Activated B cell treated with CpG ODN at 0.5 μM for 24 hours (primary cell): ENCODE results near the gene ZNF296. TPM values are rescaled to one million over a fixed set of nuclear protein-coding genes. Genes with fewer than 3 reads are reported as not detected.

ENCODE experiments used
- ATAC-seq: fragments of 200-7000 bp; cut with Tn5 transposase; one replicate; pipeline ENCODE4 v1.10.0; 2021; ENCODE audit warnings: low read depth, mild to moderate bottlenecking, moderate library complexity
- CTCF ChIA-PET: fragments of 350-600 bp; sonication (Branson Sonifier 250); formaldehyde crosslinking; loops from one replicate; lab custom pipeline; 2021; ENCODE audit warnings: antibody characterized with exemption; lab: Charles Lee
- POLR2A ChIA-PET: fragments of 350-600 bp; sonication (Branson Sonifier 250); formaldehyde crosslinking; loops from one replicate; lab custom pipeline; 2021; ENCODE audit warnings: antibody characterized with exemption; lab: Charles Lee
- DNase-seq: peaks from one replicate; pipeline ENCODE4 v3.0.0; 2022
- H3K27ac Mint-ChIP-seq: one replicate; pipeline ENCODE4 v1.8.0; 2020; ENCODE audit warnings: mixed read lengths
- H3K27me3 Mint-ChIP-seq: one replicate; pipeline ENCODE4 v1.8.0; 2021; ENCODE audit warnings: mixed read lengths
- H3K36me3 Mint-ChIP-seq: one replicate; pipeline ENCODE4 v1.8.0; 2021; ENCODE audit warnings: low read depth, mixed read lengths
- H3K4me1 Mint-ChIP-seq: one replicate; pipeline ENCODE4 v1.8.0; 2021; ENCODE audit warnings: mixed read lengths
- H3K4me3 Mint-ChIP-seq: one replicate; pipeline ENCODE4 v1.8.0; 2020; ENCODE audit warnings: mild to moderate bottlenecking, mixed read lengths
- H3K9me3 Mint-ChIP-seq: one replicate; pipeline ENCODE4 v1.8.0; 2020; ENCODE audit warnings: mixed read lengths
- intact Hi-C: fragments of 100-400 bp; cut with micrococcal nuclease; formaldehyde crosslinking; loops from one replicate; pipeline ENCODE4 v1.15.1; 2024
- total RNA-seq: library from RNA; stranded (reverse); gene quantifications from 2 replicates; pipeline ENCODE4 v1.2.3, GENCODE V29; 2022
- TF ChIP-seq, protein P1 (sequence below): fragments of 200-600 bp; IDR thresholded peaks from one replicate; pipeline ENCODE4 v1.8.0; 2022; ENCODE audit warnings: antibody characterized with exemption, mild to moderate bottlenecking

The ZNF296 gene
- total RNA-seq, 1 donor from 2014 or later = 27.8 TPM

DNA sequence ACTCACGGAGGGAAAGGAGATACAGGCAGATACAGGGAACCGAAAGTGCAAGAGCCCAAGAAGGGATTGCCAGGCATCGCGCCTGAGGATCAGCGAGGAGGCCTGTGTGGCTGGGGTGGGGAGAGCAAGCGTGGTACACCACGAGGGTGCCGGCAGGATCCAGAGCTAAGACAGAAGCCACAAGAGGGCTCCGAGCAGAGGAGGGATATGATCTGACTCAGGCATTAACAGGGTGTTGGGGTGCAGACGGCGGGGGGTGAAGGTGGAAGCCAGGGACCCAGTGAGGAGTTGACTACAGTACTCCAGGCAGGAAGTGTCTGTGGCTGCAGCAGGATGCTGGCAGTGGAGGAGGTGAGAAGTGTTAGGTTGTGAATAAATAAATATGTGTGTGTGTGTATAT, 11.3 kb upstream of the ZNF296 start:
- ChIA-PET CTCF (no interaction called here), POLR2A (interaction anchor here (1.1 kb wide), 1 partner anchor 91 kb away, joined by 5 read pairs; the partner anchor contains the start of genes BLOC1S3 and TRAPPC6A)

DNA sequence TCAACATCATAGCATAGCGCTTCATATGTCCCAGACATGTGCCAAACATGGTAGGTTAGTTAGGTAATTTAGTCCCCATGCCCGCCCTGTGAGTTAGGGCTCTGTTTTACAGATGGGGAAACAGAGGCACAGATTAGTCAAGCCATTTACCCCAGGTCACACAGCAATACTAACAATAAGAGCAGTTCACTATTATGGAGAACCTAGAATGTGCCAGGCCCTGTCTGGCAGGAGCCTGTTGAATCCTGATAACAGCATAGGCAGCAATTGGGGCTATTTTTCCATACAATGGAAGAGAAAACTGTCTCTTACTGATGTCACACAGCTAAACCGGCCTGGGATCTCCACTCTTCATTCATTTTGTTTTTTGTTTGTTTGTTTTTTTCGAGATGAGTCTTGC, 10.2 kb upstream of the ZNF296 start:
- H3K27ac Mint-ChIP-seq = no peak overlapping the region
- intact Hi-C loops = no loop called here
- TF ChIP-seq, protein P1, sequence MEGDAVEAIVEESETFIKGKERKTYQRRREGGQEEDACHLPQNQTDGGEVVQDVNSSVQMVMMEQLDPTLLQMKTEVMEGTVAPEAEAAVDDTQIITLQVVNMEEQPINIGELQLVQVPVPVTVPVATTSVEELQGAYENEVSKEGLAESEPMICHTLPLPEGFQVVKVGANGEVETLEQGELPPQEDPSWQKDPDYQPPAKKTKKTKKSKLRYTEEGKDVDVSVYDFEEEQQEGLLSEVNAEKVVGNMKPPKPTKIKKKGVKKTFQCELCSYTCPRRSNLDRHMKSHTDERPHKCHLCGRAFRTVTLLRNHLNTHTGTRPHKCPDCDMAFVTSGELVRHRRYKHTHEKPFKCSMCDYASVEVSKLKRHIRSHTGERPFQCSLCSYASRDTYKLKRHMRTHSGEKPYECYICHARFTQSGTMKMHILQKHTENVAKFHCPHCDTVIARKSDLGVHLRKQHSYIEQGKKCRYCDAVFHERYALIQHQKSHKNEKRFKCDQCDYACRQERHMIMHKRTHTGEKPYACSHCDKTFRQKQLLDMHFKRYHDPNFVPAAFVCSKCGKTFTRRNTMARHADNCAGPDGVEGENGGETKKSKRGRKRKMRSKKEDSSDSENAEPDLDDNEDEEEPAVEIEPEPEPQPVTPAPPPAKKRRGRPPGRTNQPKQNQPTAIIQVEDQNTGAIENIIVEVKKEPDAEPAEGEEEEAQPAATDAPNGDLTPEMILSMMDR = no peak
- CTCF ChIA-PET = no interaction called here
- ATAC-seq (no peak), DNase-seq (no peak)
- H3K36me3 Mint-ChIP-seq = peaks cover 44% of the 10 kb centered on the region
- H3K4me3 Mint-ChIP-seq = no peak overlapping the region
- POLR2A ChIA-PET = no interaction called here
- H3K9me3 Mint-ChIP-seq = no peaks in the 10 kb centered on the region
- H3K27me3 Mint-ChIP-seq = no peaks in the 10 kb centered on the region
- peaks cover 20% of the 10 kb centered on the region for H3K4me1 Mint-ChIP-seq

More for the DNA sequence above, 11.3 kb upstream of the ZNF296 start:
- Mint-ChIP-seq H3K4me3 (no peak overlapping the region), H3K4me1 (peaks cover 22% of the 10 kb centered on the region), H3K9me3 (no peaks in the 10 kb centered on the region), H3K36me3 (peaks cover 39% of the 10 kb centered on the region), H3K27ac (peak overlapping the region; percentile 71), H3K27me3 (no peaks in the 10 kb centered on the region)
- ATAC-seq (no peak), DNase-seq (no peak)
- intact Hi-C loops = no loop called here
- TF ChIP-seq, protein P1 = no peak

DNA sequence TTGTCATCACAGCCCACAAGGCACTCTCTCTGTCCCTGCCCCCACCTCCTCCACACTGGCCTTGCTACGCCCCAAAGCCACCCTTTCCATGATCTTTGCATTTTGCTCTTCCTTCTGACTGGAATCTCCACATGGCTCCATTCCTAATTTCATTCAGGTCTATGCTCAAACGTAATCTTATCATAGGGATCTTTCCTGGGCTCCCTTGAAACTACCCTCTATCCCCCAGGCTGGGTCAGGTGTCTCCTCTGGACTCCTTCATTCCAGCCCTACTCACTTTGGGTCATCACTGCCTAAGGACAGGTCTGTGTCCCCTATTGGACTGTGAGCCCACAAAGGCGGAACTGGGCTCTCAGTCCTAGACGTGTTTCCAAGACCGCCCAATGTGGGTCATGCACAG, 5.9 kb upstream of the ZNF296 start:
- ATAC-seq (no peak), DNase-seq (no peak)
- ChIA-PET POLR2A (interaction anchor here (3.4 kb wide), 1 partner anchor 81 kb away, joined by 11 read pairs; the partner anchor contains the start of gene RELB), CTCF (no interaction called here)
- Mint-ChIP-seq H3K4me1 (peaks cover 42% of the 10 kb centered on the region), H3K27ac (no peak overlapping the region), H3K4me3 (peak overlapping the region; percentile 36), H3K27me3 (no peaks in the 10 kb centered on the region), H3K36me3 (peaks cover 37% of the 10 kb centered on the region), H3K9me3 (no peaks in the 10 kb centered on the region)
- TF ChIP-seq, protein P1 = no peak
- intact Hi-C loops = no loop called here

DNA sequence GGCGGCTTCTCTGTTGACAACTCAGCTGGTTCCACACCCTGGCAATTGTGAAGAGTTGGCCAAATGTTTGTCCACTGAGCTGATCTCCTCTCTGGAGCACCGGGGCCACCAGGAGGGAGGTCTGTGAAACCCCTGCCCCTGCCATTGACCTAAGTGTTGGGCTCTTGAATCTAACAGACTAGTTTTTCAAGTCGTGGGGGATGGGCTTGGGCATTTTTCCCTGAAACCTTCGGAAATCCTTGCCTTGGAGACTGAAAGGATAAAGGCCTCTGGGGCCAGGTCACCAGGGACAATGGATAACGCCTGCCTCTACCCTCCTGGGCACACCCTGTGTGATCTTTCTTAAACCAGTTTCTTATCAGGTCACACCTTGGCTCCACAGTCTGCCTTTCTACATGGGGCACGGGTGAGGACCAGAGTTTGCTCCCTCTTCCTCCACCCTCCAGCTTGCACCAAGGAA, 3.7 kb upstream of the ZNF296 start:
- DNase-seq (no peak), ATAC-seq (no peak)
- ChIA-PET POLR2A (interaction anchor here (0.7 to 3.9 kb wide), 10 partner anchors 12 to 119 kb away, joined by 3 to 75 read pairs (median 4); partner anchors contain the start of genes BLOC1S3, PPP1R37 and RELB), CTCF (interaction anchor here (1.5 kb wide), 1 partner anchor 360 kb away, joined by 3 read pairs; no protein-coding TSS in a partner anchor)
- Mint-ChIP-seq H3K4me3 (peak overlapping the region; percentile 97), H3K9me3 (no peaks in the 10 kb centered on the region), H3K27ac (peak overlapping the region; percentile 90), H3K36me3 (peaks cover 30% of the 10 kb centered on the region), H3K4me1 (peaks cover 54% of the 10 kb centered on the region), H3K27me3 (no peaks in the 10 kb centered on the region)
- TF ChIP-seq, protein P1 = no peak
- intact Hi-C loops = loop anchor here (5.0 to 10.0 kb wide), 3 partner anchors 328 to 785 kb away; partner anchors contain the start of genes FOXA3, PPM1N, RTN2 and SYMPK
